Measurements from ENCODE around the gene USP20.

DNA sequence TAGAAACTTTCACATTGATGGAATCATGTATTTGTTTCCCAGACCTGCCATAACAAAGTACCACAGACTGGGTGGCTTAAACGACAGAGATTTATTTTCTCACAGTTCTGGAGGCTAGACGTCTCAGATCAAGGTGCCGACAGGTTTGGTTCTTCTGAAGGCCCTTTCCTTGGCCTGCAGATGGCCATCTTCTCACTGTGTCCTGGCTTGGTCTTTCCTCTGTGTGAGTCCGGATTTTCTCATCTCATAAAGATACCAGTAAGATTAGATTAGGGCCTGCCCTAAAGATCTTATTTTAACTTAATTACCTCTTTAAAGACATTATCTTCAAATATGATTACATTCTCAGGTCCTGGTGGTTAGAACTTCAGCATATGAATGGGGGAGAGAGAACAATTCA lies 5.8 kb downstream of the USP20 start:
- TF ChIP-seq, protein P1, sequence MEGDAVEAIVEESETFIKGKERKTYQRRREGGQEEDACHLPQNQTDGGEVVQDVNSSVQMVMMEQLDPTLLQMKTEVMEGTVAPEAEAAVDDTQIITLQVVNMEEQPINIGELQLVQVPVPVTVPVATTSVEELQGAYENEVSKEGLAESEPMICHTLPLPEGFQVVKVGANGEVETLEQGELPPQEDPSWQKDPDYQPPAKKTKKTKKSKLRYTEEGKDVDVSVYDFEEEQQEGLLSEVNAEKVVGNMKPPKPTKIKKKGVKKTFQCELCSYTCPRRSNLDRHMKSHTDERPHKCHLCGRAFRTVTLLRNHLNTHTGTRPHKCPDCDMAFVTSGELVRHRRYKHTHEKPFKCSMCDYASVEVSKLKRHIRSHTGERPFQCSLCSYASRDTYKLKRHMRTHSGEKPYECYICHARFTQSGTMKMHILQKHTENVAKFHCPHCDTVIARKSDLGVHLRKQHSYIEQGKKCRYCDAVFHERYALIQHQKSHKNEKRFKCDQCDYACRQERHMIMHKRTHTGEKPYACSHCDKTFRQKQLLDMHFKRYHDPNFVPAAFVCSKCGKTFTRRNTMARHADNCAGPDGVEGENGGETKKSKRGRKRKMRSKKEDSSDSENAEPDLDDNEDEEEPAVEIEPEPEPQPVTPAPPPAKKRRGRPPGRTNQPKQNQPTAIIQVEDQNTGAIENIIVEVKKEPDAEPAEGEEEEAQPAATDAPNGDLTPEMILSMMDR (IDR thresholded peaks at IDR 0.05; ENCODE audit: low read depth, low read length, missing input control), result no peak
- TF ChIP-seq, protein P2, sequence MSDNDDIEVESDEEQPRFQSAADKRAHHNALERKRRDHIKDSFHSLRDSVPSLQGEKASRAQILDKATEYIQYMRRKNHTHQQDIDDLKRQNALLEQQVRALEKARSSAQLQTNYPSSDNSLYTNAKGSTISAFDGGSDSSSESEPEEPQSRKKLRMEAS (IDR thresholded peaks at IDR 0.05), result no peak
- TF ChIP-seq RAD21 (IDR thresholded peaks at IDR 0.05) (no peak), RXRA (IDR thresholded peaks at IDR 0.05) (no peak), YY1 (IDR thresholded peaks at IDR 0.05) (no peak)
- TF ChIP-seq, protein P3, sequence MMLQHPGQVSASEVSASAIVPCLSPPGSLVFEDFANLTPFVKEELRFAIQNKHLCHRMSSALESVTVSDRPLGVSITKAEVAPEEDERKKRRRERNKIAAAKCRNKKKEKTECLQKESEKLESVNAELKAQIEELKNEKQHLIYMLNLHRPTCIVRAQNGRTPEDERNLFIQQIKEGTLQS (IDR thresholded peaks at IDR 0.05), result no peak
